Neural cell (in vitro differentiated cells): ENCODE measurements around the gene KRT7. TPM values are rescaled to one million over a fixed set of nuclear protein-coding genes. Genes with fewer than 3 reads are reported as not detected.

Source experiments
- H2AFZ ChIP-seq: fragments of 200-600, 300-800 bp; sonication (generic), shearing (Covaris generic); 2 replicates; pipeline ENCODE4 v1.6.0; 2014; ENCODE audit warnings: low read depth, mild to moderate bottlenecking, antibody characterized with exemption, low read length, moderate library complexity
- H3F3A ChIP-seq: fragments of 200-600 bp; shearing (Covaris generic); 2 replicates; pipeline ENCODE4 v1.6.1; 2016; ENCODE audit warnings: mild to moderate bottlenecking, moderate library complexity, mixed read lengths, antibody characterized with exemption, low read length; ENCODE audit not compliant: insufficient read depth, poor library complexity, severe bottlenecking
- H3K27ac ChIP-seq: fragments of 200-600, 300-800 bp; sonication (generic), shearing (Covaris generic); 2 replicates; pipeline ENCODE4 v1.5.1; 2014; ENCODE audit warnings: mild to moderate bottlenecking, low read length, moderate library complexity
- H3K27me3 ChIP-seq: fragments of 300-800, 200-600 bp; sonication (generic), shearing (Covaris generic); 2 replicates; pipeline ENCODE4 v1.6.0; 2014; ENCODE audit warnings: mild to moderate bottlenecking, low read depth, low read length, moderate library complexity; ENCODE audit not compliant: insufficient read depth
- H3K36me3 ChIP-seq: fragments of 300-800, 200-600 bp; sonication (generic), shearing (Covaris generic); 2 replicates; pipeline ENCODE4 v1.5.1; 2014; ENCODE audit warnings: mild to moderate bottlenecking, antibody characterized with exemption, low read length, moderate library complexity; ENCODE audit not compliant: insufficient read depth
- H3K4me2 ChIP-seq: fragments of 300-800, 200-600 bp; sonication (generic), shearing (Covaris generic); 2 replicates; pipeline ENCODE4 v1.6.0; 2014; ENCODE audit warnings: mild to moderate bottlenecking, low read length
- H3K4me3 ChIP-seq: fragments of 300-800, 200-600 bp; sonication (generic), shearing (Covaris generic); 2 replicates; pipeline ENCODE4 v1.5.1; 2014; ENCODE audit warnings: mild to moderate bottlenecking, low read length, moderate library complexity
- H3K79me2 ChIP-seq: fragments of 200-600 bp; shearing (Covaris generic); replicated peaks from 2 replicates; pipeline ENCODE4 v1.6.0; 2014; ENCODE audit warnings: mild to moderate bottlenecking, low read length, moderate library complexity; ENCODE audit not compliant: insufficient read depth
- H3K9ac ChIP-seq: fragments of 300-800, 200-600 bp; sonication (generic), shearing (Covaris generic); 2 replicates; pipeline ENCODE4 v1.6.1; 2016; ENCODE audit warnings: mild to moderate bottlenecking, low read length, mixed read lengths
- H3K9me2 ChIP-seq: fragments of 200-600 bp; shearing (Covaris generic); 2 replicates; pipeline ENCODE4 v1.6.1; 2016; ENCODE audit warnings: mild to moderate bottlenecking, low read length, mixed read lengths; ENCODE audit not compliant: insufficient read depth
- H3K9me3 ChIP-seq: fragments of 200-600, 300-800 bp; sonication (generic), shearing (Covaris generic); 2 replicates; pipeline ENCODE4 v1.6.1; 2016; ENCODE audit warnings: mild to moderate bottlenecking, mixed run types, low read length, moderate library complexity, mixed read lengths
- H4K20me1 ChIP-seq: fragments of 200-600 bp; shearing (Covaris generic); 2 replicates; pipeline ENCODE4 v1.6.1; 2016; ENCODE audit warnings: mild to moderate bottlenecking, mixed run types; ENCODE audit not compliant: insufficient read depth
- EP300 ChIP-seq: fragments of 450-650 bp; conservative IDR thresholded peaks from 2 replicates; pipeline ENCODE4 v1.6.1; 2014; ENCODE audit warnings: antibody characterized with exemption, mild to moderate bottlenecking, moderate library complexity; ENCODE audit not compliant: poor library complexity, severe bottlenecking
- EZH2 ChIP-seq: fragments of 200-600, 300-800 bp; shearing (Covaris generic), sonication (generic); IDR thresholded peaks from 2 replicates; pipeline ENCODE4 v1.6.1; 2014; ENCODE audit warnings: antibody characterized with exemption, low read length, borderline replicate concordance, mild to moderate bottlenecking; ENCODE audit not compliant: insufficient read depth, poor library complexity, severe bottlenecking
- MXI1 ChIP-seq: fragments of 450-650 bp; conservative IDR thresholded peaks from 2 replicates; pipeline ENCODE4 v1.6.1; 2014; ENCODE audit warnings: antibody characterized with exemption, mild to moderate bottlenecking; ENCODE audit not compliant: poor library complexity, severe bottlenecking
- POLR2AphosphoS5 ChIP-seq: IDR thresholded peaks from 2 replicates; pipeline ENCODE4 v1.6.1; 2012
- RAD21 ChIP-seq: fragments of 450-650 bp; conservative IDR thresholded peaks from 2 replicates; pipeline ENCODE4 v1.6.1; 2014; ENCODE audit warnings: antibody characterized with exemption, mild to moderate bottlenecking, moderate library complexity
- REST ChIP-seq: IDR thresholded peaks from 2 replicates; pipeline ENCODE4 v1.6.1; 2012; ENCODE audit warnings: borderline replicate concordance
- SMC3 ChIP-seq: fragments of 450-650 bp; conservative IDR thresholded peaks from 2 replicates; pipeline ENCODE4 v1.6.1; 2014; ENCODE audit warnings: antibody characterized with exemption, mild to moderate bottlenecking, moderate library complexity; ENCODE audit not compliant: poor library complexity
- TAF1 ChIP-seq: IDR thresholded peaks from 2 replicates; pipeline ENCODE4 v1.6.1; 2012; ENCODE audit warnings: low read depth
- polyA plus RNA-seq: library from polyadenylated mRNA; depleted of rRNA; stranded (reverse); fragments of >200 nt; gene quantifications from 2 replicates; pipeline ENCODE4 v1.2.3, GENCODE V29; 2014
- TF ChIP-seq, protein P1 (sequence below): fragments of 450-650 bp; IDR thresholded peaks from 2 replicates; pipeline ENCODE4 v1.5.1; 2014; ENCODE audit warnings: antibody characterized with exemption, mild to moderate bottlenecking, moderate library complexity; ENCODE audit not compliant: poor library complexity, severe bottlenecking

KRT7 gene
- polyA plus RNA-seq, 1 donor from 2014 or later = not detected

DNA sequence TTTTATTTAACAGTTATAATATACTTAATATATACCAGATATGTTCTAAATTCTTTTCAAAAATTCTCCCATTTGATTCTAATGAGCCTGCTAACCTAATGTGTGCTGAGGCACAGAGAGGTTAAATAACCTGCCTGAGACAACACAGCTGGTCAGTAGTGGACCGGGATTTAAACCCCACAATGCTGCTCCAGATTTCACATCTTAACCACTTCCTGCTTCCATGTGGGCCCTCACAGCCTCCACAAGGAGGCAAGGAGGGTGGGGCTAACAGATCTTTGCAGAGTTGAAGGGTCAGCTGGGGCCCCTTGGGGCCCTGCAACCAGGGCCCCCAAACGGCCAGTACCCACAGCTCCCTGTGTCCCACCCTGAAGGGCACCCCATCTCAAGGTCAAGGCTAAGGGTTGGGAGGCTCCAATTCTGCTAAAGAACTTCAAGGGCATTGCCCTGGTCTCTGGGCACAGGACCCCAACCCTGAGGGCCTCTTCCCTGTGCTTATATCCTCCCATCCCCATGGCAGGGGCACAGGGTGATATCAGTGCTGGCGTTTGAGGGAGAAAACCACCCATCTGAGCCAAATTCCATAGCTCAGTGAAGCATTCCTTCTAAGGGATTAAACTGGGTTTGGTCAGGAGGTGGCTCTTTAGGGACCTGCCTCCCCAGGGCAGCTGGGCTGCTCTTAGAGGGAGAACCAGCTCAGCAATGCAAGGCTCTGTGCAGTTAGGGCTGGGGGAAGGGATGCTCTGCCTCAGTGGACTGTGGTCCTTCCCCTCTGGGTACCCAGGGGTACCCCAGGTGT is 43.5 kb upstream of the KRT7 start:
- Histone ChIP-seq H3K27ac (no peak overlapping the region), H3K9ac (no peak overlapping the region), H3F3A (no peaks in the 10 kb centered on the region), H4K20me1 (no peaks in the 10 kb centered on the region), H3K4me3 (no peak overlapping the region), H3K79me2 (no peaks in the 10 kb centered on the region), H3K9me3 (no peaks in the 10 kb centered on the region), H3K9me2 (no peaks in the 10 kb centered on the region), H3K4me2 (no peak overlapping the region), H3K36me3 (no peaks in the 10 kb centered on the region), H3K27me3 (no peaks in the 10 kb centered on the region), H2AFZ (no peak overlapping the region)
- TF ChIP-seq EZH2 = no peak
- no peak for TF ChIP-seq POLR2AphosphoS5
- TF ChIP-seq, protein P1, sequence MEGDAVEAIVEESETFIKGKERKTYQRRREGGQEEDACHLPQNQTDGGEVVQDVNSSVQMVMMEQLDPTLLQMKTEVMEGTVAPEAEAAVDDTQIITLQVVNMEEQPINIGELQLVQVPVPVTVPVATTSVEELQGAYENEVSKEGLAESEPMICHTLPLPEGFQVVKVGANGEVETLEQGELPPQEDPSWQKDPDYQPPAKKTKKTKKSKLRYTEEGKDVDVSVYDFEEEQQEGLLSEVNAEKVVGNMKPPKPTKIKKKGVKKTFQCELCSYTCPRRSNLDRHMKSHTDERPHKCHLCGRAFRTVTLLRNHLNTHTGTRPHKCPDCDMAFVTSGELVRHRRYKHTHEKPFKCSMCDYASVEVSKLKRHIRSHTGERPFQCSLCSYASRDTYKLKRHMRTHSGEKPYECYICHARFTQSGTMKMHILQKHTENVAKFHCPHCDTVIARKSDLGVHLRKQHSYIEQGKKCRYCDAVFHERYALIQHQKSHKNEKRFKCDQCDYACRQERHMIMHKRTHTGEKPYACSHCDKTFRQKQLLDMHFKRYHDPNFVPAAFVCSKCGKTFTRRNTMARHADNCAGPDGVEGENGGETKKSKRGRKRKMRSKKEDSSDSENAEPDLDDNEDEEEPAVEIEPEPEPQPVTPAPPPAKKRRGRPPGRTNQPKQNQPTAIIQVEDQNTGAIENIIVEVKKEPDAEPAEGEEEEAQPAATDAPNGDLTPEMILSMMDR = no peak
- TF ChIP-seq EP300 = no peak
- no peak for TF ChIP-seq REST
- TF ChIP-seq MXI1 = no peak
- no peak for TF ChIP-seq SMC3
- no peak for TF ChIP-seq RAD21
- TF ChIP-seq TAF1 = no peak

DNA sequence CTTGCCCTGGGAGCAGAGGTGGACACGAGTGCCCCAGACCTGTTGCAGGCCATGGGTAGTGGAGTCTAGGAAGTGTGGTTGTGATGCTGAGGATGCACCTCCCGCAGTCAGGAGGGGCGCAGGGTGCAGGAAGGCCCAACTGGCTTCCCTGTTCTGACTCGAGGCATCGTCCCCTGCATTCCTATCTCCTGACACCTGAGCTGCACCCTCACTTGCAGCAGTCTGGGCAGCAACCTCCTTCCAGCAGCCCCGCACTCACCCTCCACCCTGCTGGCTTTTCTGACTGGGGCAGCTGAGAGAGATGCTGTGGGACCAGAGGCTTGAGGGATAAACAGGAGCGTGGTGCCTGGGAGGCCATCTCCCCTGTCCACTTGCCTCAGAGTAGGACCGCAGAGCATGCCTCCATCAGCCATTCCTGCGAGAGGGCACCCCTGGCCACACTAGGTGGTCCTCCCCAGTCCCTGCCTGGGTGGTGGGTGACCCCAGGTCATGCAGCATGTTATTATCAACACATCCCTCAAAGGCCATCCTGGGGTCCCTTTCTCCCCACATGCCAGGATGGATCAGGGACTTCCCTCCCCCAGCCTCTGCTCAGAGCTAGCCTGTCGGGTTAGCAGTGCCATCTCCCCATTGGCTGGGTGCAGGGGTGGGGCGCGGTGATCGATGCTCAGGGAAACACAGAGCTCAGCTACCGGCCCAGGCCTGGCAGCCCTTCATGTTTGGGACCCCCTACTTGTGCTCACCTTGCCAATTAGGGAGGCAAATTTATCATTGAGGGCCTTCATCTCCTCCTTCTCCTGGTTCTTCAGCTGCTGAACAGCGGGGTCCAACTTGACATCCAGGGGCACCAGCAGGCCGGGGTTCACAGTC is 41.9 kb upstream of the KRT7 start:
- H3K9ac ChIP-seq = no peak overlapping the region
- H3K4me3 ChIP-seq = no peak overlapping the region
- no peaks in the 10 kb centered on the region for H3K9me2 ChIP-seq
- H3K79me2 ChIP-seq = no peaks in the 10 kb centered on the region
- H2AFZ ChIP-seq = no peak overlapping the region
- H3K36me3 ChIP-seq = no peaks in the 10 kb centered on the region
- TF ChIP-seq TAF1 (no peak), POLR2AphosphoS5 (no peak), EZH2 (no peak), REST (no peak), MXI1 (no peak), RAD21 (no peak)
- no peaks in the 10 kb centered on the region for H3F3A ChIP-seq
- H4K20me1 ChIP-seq = no peaks in the 10 kb centered on the region
- no peaks in the 10 kb centered on the region for H3K27me3 ChIP-seq
- H3K9me3 ChIP-seq = no peaks in the 10 kb centered on the region
- no peak overlapping the region for H3K27ac ChIP-seq
- H3K4me2 ChIP-seq = no peak overlapping the region
